GM20431 (cell line): ENCODE data around the gene RNF187.
"Not testable (repeated sequence)": the region's sequence is repeated elsewhere in the genome, so short reads cannot be mapped to it uniquely, and the experiment has no call there.

Experiments used
- in situ Hi-C: fragments of 300-500 bp; cut with MseI, MboI; formaldehyde crosslinking; loops from one replicate; pipeline ENCODE4 v1.15.0; 2020; ENCODE audit warnings: low sequenced_read_pairs; ENCODE audit not compliant: unreplicated experiment

The RNF187 gene

DNA sequence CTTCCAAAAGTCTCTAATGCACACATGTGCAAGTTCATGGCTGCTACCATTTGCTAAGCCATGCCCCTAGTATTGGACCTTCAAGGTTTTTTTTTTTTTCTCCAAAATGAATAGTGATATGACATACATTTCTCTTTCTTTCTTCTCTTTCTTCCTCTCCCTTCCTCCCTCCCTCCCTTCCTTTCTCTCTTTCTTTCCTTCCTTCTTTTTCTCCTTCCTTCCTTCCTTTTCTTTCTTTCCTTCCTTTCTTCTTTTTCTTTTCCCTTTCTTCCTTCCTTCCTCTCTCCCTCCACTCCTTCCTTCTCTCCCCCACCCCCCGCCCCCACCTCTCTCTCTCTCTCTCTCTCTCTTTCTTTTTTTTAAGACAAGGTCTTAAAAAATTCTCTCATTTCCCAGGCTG is 3.4 kb upstream of the RNF187 start:
- in situ Hi-C loops = no loop called here

DNA sequence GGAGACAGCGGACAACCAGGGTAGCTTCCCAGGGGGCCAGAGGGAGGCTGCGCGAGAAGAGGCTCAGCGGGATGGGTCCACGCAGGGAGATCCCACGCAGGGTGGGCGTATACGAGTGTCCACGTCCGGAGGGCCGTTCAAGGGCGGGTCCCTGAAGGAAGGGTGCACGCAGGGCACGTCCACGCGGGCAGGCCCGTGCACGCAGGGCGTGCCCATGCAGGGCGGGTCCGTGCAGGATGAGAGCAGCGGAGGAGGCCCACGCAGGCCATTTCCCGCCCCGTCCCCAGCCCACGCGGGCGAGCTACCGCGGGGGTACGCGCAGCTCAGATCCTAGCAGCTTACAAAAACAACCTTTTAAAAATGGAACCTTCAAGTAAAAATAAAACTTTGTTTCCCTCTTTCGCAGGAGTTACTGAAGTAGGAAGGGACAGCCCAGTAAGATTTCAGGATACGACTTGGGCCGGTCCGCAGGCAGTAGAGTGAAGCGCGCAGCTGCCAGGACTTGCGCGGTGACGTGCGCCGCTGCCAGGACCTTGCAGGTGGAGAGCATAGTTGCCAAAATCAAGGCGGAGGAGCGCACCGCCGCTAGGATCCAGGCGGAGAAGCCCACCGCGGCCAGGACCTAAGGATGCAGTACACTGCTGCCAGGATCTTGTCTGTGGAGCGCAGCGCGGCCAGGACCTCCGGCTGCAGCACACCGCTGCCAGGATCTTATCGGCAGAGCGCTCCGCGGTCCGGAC is 416 bp upstream of the RNF187 start:
- in situ Hi-C loops = no loop called here

DNA sequence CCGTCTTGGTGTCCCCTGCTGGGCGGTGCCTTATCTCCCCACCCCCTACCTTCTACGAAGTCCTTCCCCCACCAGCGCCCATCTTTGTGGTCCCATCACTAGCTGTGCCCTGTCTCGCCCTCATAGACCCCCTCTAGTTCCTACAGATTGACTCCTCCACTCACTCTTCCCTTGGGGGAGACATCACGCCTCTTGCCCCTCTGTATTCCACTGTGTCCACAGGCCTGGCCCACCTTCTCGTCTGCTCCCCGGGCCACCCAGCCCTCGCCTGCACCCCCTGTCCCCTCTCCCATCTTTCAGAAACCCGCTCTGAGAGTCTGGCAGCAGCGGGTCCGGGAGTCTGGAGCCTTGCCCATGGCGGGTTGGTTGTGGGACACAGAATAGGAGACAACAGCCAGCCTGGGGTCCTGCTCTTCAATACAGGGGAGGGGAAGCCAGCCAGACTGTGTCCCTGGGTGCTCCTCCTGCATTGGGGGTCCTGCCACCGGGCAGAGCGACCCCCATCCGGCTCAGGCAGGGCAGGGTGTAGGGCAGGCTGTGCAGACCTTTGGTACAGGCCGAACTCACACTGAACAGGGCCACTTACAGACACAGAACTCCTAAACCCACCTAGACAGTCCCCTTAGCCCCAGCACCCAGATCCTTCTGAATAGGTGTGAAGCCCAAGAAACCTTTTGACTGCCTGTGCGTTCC is 1.1 kb downstream of the RNF187 start:
- in situ Hi-C loops = no loop called here

DNA sequence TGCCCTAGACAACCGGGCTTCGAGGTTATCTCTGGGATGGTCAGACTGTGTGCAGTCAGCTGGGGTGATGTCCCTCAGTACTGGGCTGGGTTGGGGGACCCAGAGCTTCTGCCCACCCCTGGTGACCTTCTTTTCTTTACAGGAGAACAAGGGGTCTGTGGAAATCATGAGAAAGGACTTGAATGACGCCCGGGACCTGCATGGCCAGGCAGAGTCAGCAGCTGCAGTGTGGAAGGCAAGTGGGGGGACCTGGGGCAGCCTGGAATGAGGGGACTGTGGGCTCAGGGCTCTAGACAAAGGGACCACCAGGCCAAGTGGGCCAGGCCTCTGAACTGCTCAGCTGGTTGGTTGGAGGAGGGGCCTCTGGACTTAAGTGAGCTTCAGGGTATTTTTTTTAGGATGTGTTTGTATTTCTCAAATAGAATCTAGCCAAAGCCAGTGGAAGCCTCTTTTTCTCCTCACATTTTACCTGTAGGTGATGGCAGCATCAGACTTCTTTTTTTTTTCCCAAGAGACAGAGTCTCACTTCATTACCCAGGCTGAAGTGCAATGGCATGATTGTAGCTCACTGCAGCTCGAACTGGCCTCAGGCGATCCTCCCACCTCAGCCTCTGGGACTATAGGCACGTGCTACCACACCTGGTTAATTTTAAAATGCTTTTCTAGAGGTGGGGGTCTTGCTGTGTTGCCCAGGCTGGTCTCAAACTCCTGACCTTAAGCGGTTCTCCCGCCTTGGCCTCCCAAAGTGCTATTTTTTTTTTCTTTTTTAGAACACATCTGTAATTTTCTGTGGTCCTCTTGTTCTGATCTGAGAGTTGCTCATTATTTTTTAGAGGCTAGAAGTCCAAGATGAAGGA is 1.9 kb downstream of the RNF187 start:
- in situ Hi-C loops = no loop called here

DNA sequence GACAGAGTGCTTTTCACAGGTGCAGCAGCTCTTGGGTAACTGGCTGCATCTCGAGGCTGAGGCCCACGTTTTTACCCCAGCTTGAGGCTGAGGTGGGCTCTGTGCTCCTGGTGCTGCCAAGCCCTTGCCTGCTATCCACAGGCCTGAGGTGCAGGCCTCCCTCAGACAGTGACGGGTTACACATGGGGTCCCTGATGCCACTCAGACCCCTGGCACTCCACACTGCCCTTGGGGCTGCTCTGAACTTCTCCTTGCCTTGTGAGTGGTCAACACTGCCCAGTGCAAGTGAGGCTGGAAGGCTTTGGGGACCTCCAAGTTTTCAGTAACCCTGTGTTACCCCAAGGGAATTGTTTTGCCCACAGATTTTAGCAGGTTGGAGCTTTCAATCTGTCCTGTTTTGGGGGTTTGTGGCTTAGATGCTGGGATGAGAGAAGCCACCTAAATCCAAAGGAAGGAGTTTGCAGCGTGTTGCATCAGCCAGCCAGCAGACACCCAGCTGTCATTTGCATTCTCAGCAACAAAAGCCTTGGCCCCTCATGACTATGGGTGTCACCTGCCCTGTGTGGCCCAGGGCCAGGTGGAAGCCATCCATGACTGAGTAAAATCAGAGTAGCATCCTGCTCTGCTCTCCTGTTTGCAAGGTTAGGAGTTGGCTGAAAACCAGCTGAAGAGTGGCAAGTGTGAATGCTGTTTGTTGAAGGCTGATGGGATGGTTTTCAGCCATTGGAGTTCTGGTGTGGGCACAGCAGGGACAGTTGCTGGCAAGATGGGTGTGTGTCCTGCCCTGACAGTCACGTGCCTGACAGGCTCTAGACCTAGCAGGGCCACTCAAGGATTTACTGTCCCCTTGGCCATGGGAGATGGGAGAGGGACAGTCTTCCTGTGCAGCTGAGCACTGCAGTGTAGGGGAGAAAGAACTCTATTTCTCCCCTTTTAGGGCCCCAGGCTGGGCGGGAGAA is 3.2 kb downstream of the RNF187 start:
- in situ Hi-C loops = no loop called here

DNA sequence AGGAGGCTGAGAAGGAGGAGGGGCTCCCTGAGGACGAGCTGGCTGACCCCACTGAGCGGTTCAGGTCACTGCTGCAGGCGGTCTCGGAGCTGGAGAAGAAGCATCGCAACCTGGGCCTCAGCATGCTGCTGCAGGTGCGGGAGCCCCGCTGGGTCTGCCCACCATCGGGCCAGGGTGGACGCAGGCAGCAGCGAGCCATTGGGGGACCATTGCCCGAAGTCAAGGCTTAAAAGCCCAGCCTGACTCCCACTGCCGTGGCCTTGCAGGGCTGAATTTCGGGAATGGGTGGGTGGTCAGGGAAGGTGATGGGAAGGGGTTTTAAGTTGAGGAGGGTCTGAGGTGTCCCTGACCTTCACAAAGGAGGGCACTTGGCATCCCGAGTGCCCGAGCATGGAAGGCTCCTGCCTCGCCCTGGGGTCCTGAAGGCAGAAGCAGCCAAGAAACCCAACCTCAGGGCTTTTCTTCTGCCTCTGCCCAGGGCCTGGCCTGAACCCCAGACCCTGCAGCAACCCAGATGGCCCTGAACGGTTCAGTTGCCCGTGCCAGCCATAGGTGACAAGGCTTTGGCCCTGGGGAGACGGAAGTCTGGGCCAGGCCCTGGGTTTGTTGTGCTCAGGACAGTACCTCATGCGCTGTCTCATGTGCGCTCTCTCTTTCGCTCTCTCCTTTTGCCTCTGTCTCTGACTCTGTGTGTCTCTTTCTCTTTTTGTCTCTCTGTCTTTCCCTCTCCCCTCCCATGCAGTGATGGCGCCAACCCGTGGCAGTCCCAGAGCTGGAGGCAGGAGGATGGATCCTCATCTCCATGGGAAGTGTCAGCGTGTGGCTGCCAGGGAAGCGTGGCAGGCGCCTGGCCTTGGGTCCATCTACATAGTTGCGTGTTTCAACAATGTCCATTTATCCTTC is 6.2 kb downstream of the RNF187 start:
- in situ Hi-C loops = no loop called here

DNA sequence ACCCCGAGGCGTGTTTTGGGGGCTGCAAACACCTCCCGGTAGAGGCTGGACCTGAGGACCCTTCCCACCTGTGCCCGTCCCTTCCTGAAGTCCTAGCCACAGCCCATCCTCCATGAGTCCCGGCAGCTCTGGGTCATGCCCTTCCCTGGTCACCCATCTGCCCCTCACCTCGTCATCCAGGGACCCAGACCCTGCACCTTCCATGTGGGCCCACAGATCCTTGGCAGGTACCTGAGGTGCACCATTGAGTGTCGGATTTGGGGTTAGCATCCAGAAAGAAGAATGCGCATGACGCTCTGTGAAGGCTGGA is 6.8 kb downstream of the RNF187 start:
- in situ Hi-C loops = no loop called here

DNA sequence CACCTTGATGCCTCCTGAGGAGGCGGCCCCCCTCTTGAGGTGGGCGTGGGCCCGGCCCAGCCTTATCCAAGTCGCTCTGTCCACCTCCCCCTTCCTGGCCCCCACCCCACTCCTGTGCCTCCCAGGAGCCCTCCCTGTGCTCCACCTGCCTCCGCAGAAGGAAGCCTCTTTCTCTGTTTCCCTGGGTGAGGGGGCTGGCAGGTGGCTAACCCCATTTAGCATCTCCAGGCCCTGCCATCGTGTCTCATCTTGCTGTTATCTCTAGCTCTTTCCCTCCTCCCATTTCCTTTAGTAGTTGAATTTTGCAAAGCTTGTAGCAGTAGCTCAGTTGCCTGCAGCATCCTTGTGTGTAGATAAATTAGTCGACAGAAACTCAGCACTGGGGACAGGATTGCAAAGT is 7.2 kb downstream of the RNF187 start:
- in situ Hi-C loops = no loop called here

DNA sequence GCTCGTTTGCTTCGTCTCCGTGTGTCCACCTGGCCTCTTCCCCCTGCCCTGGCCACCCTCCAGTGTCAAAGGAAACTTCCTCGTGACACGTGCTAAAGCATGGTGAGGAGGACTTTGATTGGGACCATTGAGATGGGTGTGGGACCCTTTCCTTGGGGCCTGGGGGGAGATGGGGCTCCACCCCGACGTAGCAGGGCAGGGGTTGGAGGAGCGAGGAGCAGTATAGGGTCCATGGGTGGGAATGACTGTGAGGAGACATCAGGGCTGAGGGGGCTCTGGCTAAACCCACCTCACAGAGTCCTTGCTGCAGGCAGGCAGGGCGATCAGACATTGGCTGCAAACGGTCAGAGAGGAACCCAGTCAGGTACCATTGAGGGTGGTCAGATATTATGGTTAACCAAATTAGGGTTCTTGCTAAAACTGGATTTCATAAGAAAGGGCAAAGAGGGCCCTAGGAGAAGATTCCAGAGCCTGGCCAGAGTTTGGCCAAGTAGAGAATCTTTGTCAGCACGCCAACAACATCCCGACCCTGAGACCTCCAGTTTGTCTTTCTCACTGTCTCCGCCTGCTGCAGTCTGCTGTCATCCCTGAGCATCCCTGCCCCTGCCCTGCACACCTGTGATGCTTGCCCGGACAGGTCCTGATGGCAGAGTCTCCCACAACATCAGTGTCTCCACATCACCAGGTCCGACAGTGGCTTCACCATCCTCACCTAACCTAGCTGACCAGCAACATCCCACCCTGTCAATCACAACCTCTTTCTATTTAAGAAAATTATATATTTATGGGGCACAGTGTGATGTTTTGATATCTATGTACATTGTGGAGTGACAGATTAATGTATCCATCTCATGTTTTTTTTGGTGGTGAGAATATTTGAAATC is 8.0 kb downstream of the RNF187 start:
- in situ Hi-C loops = no loop called here

DNA sequence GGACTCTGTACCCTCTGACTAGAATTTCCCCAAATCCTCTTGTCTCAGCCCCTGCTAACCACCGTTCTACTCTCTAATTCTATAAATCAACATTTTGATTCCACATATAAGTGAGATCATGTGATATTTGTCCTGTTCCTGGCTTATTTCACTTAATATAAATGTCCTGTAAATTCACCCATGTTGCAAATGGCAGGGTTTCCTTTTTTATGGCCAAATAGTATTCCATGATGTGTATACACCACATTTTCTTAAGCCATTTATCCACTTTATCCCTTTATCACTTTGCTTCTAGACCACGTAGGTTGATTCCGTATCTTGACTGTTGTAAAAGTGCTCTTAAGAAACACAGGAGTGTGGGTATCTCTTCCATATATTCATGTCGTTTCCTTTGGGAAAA is 8.9 kb downstream of the RNF187 start:
- in situ Hi-C loops = no loop called here

DNA sequence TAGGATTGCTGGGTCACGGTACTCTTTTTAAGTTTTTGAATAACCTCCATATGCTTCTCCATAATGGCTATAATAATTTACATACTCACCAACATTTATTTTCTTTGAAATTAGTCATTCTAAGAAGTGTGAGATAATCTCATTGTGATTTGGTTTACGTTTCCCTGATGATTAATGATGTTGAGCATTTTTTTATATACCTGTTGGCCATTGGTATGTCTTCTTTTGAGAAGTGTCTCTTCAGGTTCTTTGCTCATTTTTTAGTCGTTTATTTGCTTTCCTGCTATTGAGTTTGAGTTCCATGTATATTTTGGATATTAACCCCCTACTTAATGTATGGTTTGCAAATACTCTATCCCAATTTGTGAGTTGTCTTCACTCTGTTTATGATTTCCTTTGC is 9.3 kb downstream of the RNF187 start:
- in situ Hi-C loops = no loop called here

DNA sequence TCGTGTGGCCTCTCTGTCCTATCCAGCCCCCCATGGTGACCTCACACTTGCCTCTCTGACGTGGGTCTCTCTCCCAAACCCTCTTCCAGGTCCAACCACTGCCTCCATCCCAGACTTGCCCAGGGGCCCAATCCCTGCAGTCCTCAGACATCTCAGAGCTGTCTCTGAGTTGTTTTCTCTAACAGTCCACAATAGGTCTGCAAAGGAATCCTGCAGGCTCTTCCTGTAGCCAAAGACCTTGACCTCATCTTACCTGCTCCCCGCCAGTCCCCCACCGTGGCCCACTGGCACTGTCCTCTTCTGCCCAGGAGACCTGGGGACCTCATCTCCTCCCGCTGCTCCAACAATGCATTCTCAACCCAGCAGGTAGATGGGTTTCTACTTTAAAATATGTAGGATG is 10.0 kb downstream of the RNF187 start:
- in situ Hi-C loops = no loop called here

DNA sequence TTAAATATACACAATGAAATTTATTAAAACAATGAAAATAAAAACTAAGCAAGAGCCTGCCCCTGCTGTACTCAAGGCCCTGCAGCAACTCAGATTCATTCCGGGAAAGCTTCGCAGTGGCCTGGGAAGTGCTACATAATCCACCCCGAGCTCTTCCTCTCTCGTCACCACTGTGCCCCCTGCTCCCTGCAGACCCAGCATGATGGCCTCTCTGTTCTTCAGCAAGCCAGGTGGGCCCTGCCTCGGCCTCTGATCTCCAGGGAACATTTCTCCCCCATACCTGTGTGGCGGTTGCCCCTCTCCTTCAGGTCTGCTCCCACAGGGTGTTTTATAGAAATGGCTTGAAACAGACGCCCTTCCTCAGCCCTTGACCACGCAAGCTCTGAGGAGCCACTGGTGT is 10.6 kb downstream of the RNF187 start:
- in situ Hi-C loops = no loop called here

DNA sequence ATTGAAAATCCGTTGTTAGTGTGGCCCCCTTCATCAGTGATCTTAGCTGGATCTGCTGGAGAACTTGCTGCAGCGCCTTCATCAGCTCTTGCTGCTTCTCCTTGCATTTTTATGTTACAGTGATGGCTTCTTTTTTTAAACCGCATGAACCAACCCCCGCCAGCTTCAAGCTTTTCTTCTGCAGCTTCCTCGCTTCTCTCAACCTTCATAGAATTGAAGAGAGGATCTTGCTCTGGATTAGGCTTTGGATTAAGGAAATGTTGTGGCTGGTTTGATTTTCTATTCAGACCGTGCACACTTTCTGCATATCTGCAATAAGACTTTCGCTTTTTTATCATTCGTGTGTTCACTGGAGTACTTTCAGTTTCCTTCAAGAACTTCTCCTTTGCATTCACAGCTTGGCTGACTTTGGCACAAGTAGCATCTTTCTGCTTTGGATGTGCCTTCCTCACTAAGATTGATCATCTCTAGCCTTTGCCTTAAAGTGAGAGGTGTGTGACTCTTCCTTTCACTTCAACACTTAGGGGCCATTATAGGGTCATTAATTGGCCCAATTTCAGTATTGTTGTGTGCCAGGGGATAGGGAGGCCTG is 13.1 kb downstream of the RNF187 start:
- in situ Hi-C loops = no loop called here

DNA sequence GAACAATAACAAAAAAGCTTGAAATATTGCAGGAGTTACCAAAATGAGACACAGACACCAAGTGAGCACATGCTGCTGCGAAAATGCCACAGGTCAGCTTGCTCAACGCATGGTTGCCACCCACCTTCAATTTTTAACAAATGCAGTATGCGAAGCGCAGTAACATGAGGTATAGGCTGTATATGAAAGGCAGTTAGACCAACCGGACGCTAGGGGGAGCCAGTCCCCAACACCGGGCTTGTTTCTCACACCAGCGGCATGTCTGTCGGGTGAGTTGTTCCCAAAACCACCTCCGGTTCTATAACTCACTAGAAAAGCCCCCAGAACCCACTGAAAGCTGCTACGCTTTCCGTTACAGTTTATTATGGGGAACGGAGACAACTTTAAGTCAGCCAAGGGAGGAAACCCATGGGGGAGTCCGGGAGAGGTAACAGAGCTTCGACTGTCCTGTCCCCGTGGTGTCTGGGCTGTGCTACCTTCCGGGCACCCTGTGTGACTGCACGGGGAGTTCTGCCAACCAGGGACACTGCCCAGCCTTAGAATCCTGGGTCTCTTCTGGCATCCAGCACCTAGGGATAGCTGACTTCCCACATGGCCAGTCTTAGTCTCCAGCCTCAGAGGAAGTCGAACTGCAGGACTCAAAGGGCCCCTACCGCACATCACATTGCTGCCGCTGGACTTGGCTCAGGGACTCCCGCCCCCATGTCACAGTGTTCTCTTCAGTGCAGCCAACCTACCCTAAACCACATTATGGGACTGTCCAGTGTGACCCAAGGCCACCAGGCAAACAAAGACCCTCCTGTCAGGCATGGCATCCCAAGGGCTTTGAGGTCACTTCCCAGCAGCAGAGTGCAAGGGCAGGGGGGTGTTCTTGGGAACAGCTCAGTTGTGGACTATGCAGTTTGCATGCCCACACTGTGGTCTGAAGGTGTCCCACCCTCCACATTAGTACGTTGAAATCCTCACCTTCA is 14.0 kb downstream of the RNF187 start:
- in situ Hi-C loops = no loop called here

DNA sequence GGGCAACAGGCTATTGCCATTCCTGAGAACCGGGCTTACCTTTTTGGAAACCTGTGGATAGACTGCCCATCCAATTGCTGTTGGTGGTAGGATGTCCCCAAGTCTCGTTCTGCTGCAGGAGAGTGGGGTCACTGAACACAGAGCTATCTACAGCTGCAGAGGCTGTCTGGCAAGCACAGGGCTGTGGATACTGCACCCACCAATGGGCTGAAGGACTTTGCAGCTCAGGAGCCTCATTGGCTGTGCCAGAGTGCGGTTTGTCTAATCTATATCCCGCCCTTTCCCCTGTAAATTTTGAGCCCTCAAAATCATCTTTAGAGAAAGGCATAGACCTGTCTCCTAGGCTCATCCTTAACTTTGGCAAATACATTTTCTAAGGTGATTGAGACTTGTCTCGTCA is 15.3 kb downstream of the RNF187 start:
- in situ Hi-C loops = no loop called here

DNA sequence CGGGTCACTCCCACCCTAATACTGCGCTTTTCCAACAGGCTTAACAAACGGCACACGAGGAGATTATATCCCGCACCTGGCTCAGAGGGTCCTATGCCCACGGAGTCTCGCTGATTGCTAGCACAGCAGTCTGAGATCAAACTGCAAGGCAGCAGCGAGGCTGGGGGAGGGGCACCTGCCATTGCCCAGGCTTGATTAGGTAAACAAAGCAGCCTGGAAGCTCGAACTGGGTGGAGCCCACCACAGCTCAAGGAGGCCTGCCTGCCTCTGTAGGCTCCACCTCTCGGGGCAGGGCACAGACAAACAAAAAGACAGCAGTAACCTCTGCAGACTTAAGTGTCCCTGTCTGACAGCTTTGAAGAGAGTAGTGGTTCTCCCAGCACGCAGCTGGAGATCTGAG is 18.8 kb downstream of the RNF187 start:
- in situ Hi-C loops = not testable (repeated sequence)
